ENCODE measurements around the gene TPX2.

GRCh38 chr20:31731321-31731717, 7.8 kb upstream of the TPX2 start:
- TF ChIP-seq, protein P1, sequence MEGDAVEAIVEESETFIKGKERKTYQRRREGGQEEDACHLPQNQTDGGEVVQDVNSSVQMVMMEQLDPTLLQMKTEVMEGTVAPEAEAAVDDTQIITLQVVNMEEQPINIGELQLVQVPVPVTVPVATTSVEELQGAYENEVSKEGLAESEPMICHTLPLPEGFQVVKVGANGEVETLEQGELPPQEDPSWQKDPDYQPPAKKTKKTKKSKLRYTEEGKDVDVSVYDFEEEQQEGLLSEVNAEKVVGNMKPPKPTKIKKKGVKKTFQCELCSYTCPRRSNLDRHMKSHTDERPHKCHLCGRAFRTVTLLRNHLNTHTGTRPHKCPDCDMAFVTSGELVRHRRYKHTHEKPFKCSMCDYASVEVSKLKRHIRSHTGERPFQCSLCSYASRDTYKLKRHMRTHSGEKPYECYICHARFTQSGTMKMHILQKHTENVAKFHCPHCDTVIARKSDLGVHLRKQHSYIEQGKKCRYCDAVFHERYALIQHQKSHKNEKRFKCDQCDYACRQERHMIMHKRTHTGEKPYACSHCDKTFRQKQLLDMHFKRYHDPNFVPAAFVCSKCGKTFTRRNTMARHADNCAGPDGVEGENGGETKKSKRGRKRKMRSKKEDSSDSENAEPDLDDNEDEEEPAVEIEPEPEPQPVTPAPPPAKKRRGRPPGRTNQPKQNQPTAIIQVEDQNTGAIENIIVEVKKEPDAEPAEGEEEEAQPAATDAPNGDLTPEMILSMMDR (IDR thresholded peaks at IDR 0.05), result no peak
- no peak for TF ChIP-seq POLR2A (IDR thresholded peaks at IDR 0.05)
